GM19351 (cell line): ENCODE measurements around the gene HSF5.
A peak's percentile ranks its signal among the peaks of the same experiment; 100 is the strongest.

ENCODE experiments used
- ATAC-seq: cut with Tn5 transposase; IDR thresholded peaks from one replicate; pipeline ENCODE4 v1.9.1; 2021; ENCODE audit warnings: mild to moderate bottlenecking, moderate library complexity; ENCODE audit not compliant: unreplicated experiment

The HSF5 gene

GRCh38 chr17:58487589-58488427 is at the start of gene HSF5:
Gene HSF5 (minus strand): TSS chr17:58488408. CDS start chr17:58488274, 134 bp downstream.
- no peak for ATAC-seq

- ATAC-seq, result no peak
Observed at GRCh38 chr17:58537266-58537665, 49.1 kb upstream of the HSF5 start.

GRCh38 chr17:58536542-58536941 is 48.3 kb upstream of the HSF5 start:
- ATAC-seq, result no peak

GRCh38 chr17:58535431-58535830 is 47.2 kb upstream of the HSF5 start:
- no peak for ATAC-seq

GRCh38 chr17:58534901-58535421 is 46.8 kb upstream of the HSF5 start:
- ATAC-seq, result no peak

- no peak for ATAC-seq
Observed at GRCh38 chr17:58534331-58534730, 46.1 kb upstream of the HSF5 start.

GRCh38 chr17:58533616-58534188 is 45.5 kb upstream of the HSF5 start:
- ATAC-seq, result no peak

GRCh38 chr17:58532555-58532951 is 44.3 kb upstream of the HSF5 start:
- ATAC-seq, result no peak

- ATAC-seq, result peak; percentile 60
Observed at GRCh38 chr17:58531661-58532554, 43.7 kb upstream of the HSF5 start.

- no peak for ATAC-seq
Observed at GRCh38 chr17:58531122-58531521, 42.9 kb upstream of the HSF5 start.

- ATAC-seq, result no peak
Observed at GRCh38 chr17:58530655-58531054, 42.4 kb upstream of the HSF5 start.

GRCh38 chr17:58529275-58529674 is 41.1 kb upstream of the HSF5 start:
- no peak for ATAC-seq

- ATAC-seq, result no peak
Observed at GRCh38 chr17:58528443-58528842, 40.2 kb upstream of the HSF5 start.

GRCh38 chr17:58527949-58528348 is 39.7 kb upstream of the HSF5 start:
- ATAC-seq, result no peak

- no peak for ATAC-seq
Observed at GRCh38 chr17:58527306-58527705, 39.1 kb upstream of the HSF5 start.

- ATAC-seq, result no peak
Observed at GRCh38 chr17:58525239-58525638, 37.0 kb upstream of the HSF5 start.

GRCh38 chr17:58521680-58522079 is 33.5 kb upstream of the HSF5 start:
- ATAC-seq, result no peak

- ATAC-seq, result no peak
Observed at GRCh38 chr17:58520843-58521430, 32.7 kb upstream of the HSF5 start.

GRCh38 chr17:58517928-58518609 is 29.9 kb upstream of the HSF5 start:
- peak; percentile 75 for ATAC-seq

GRCh38 chr17:58517378-58517927 is 29.2 kb upstream of the HSF5 start:
- ATAC-seq, result no peak
